Measurements from ENCODE around the gene NEU2. TPM values are rescaled to one million over a fixed set of nuclear protein-coding genes. Genes with fewer than 3 reads are reported as not detected.

Gene NEU2
- total RNA-seq, 6 donors from 2014 or later: not detected

DNA sequence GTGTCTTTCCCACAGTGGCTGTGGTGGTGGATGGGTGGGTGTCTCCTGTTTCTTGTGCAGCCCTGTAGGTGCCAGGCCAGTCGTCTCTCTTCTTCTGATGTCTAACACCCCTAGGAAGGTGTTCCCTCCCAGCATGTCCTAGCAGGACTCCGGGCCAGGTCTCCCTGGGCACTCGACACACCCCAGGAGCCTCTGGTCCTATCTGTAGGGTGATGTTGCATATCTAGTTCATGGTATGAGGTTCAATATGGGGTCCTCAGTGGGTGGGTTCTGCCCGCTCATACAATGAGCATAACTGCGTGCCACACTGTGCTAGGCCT lies 33.8 kb upstream of the NEU2 start:
- no peak overlapping the region for H3K27ac ChIP-seq
- WGBS, 2 donors: 92% methylated on average over 4 of the region's 5 CpGs; no CpG with 5 or more reads in 1 of the 2 donors
- ATAC-seq (ENCODE audit: low FRiP score in 2 of 2) (peak in 1 of 2 donors; percentile 8), DNase-seq (no peak)
- no peaks in the 10 kb centered on the region for H3K9me3 ChIP-seq
- H3K4me3 ChIP-seq: no peak overlapping the region
- no peaks in the 10 kb centered on the region for H3K36me3 ChIP-seq
- TF ChIP-seq POLR2AphosphoS5 (IDR thresholded peaks at IDR 0.05): no peak
- TF ChIP-seq EP300 (IDR thresholded peaks at IDR 0.05): no peak
- TF ChIP-seq POLR2A (IDR thresholded peaks at IDR 0.05): no peak
- TF ChIP-seq CTCF (IDR thresholded peaks at IDR 0.05): no peak
- no peaks in the 10 kb centered on the region for H3K27me3 ChIP-seq
- no peaks in the 10 kb centered on the region for H3K4me1 ChIP-seq

- no peak for ATAC-seq (ENCODE audit: low FRiP score in 2 of 2)
- H3K9me3 ChIP-seq: no peaks in the 10 kb centered on the region
- DNase-seq: no peak
- 85 to 88% methylated on average over 1 to 7 of the region's 7 CpGs for WGBS, 2 donors
- H3K27ac ChIP-seq: no peak overlapping the region
- H3K4me1 ChIP-seq: no peaks in the 10 kb centered on the region
- H3K36me3 ChIP-seq: no peaks in the 10 kb centered on the region
- H3K27me3 ChIP-seq: no peaks in the 10 kb centered on the region
- H3K4me3 ChIP-seq: no peak overlapping the region
- TF ChIP-seq EP300 (IDR thresholded peaks at IDR 0.05) (no peak), POLR2AphosphoS5 (IDR thresholded peaks at IDR 0.05) (no peak), POLR2A (IDR thresholded peaks at IDR 0.05) (no peak), CTCF (IDR thresholded peaks at IDR 0.05) (no peak)
These were observed 33.1 kb upstream of the NEU2 start for GRCh38 chr2:232999354-232999753.

GRCh38 chr2:233000886-233001750 lies 31.4 kb upstream of the NEU2 start:
- Histone ChIP-seq H3K27ac (no peak overlapping the region), H3K4me1 (no peaks in the 10 kb centered on the region), H3K9me3 (no peaks in the 10 kb centered on the region), H3K27me3 (no peaks in the 10 kb centered on the region), H3K4me3 (no peak overlapping the region), H3K36me3 (no peaks in the 10 kb centered on the region)
- no peak for DNase-seq
- TF ChIP-seq POLR2AphosphoS5 (IDR thresholded peaks at IDR 0.05) (no peak), CTCF (IDR thresholded peaks at IDR 0.05) (no peak), POLR2A (IDR thresholded peaks at IDR 0.05) (no peak)
- no peak for ATAC-seq (ENCODE audit: low FRiP score in 2 of 2)
- WGBS, 2 donors: 86 to 87% methylated on average over 16 to 19 of the region's 20 CpGs

DNA sequence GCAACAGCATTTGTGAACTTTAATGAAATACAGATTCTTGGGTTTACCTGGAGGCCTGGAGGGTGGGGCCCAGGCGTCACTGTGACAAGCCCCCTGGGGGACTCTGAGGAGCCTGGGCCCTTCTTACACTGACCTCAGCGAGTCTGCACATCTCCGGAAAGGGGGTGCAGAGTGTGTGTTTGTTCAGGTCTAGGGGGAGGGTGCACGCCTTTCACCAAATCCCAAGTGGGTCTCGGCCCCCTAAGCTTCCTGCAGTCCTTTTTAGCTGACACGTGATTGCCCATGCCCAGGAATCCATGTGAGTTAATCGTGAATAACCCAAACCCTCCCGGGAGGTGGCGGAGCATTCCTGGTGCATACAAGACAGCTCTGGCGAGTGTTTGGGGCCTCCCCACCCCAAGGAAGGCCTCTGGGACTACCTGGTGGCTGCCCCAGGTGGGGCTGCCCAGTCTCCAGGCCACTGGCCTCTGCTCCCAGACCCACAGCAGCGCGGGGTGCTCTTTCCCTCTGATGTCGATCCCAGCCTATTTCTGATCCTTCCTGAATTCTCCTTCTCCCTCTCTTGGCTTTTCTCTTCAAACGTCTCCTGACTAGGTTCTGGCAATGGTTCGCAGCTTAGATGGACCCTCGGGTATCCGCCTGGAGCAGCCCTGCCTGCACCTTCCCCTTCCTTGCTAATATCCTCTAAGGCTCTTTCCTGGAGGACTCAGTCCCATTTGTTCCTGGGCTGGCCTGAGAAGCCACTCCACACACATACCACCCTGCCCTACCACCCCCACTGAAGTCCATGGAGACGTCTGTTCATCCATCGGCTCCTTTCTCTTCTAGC lies 29.4 kb upstream of the NEU2 start:
- WGBS, 2 donors: 88 to 91% methylated on average over 13 to 19 of the region's 19 CpGs
- H3K27me3 ChIP-seq: no peaks in the 10 kb centered on the region
- no peak overlapping the region for H3K4me3 ChIP-seq
- H3K27ac ChIP-seq: no peak overlapping the region
- peak in 1 of 2 donors; percentile 10 for ATAC-seq (ENCODE audit: low FRiP score in 2 of 2)
- no peak for DNase-seq
- no peaks in the 10 kb centered on the region for H3K36me3 ChIP-seq
- no peaks in the 10 kb centered on the region for H3K9me3 ChIP-seq
- H3K4me1 ChIP-seq: no peaks in the 10 kb centered on the region
- TF ChIP-seq CTCF (IDR thresholded peaks at IDR 0.05) (no peak), EP300 (IDR thresholded peaks at IDR 0.05) (no peak), POLR2A (IDR thresholded peaks at IDR 0.05) (no peak), POLR2AphosphoS5 (IDR thresholded peaks at IDR 0.05) (no peak)

All from upper lobe of left lung (tissue), 6 donors.